GM23338 (cell line): Measurements from ENCODE around the gene APOBR. TPM values are rescaled to one million over a fixed set of nuclear protein-coding genes. Genes with fewer than 3 reads are reported as not detected.
A peak's percentile ranks its signal among the peaks of the same experiment; 100 is the strongest.
"Not testable (repeated sequence)": the region's sequence is repeated elsewhere in the genome, so short reads cannot be mapped to it uniquely, and the experiment has no call there.

Source experiments
- ATAC-seq: fragments of 200-7000 bp; cut with Tn5 transposase; 3 replicates; pipeline ENCODE4 v1.9.1; 2020
- DNase-seq: peaks from one replicate; pipeline ENCODE4 v3.0.0-alpha.2; 2015; ENCODE audit warnings: low spot score
- H2AFZ ChIP-seq: fragments of 200-600 bp; sonication (generic); 2 replicates; pipeline ENCODE4 v1.8.0; 2016; ENCODE audit warnings: antibody characterized with exemption, mild to moderate bottlenecking, moderate library complexity
- H3F3A ChIP-seq: fragments of 200-600 bp; sonication (generic); replicated peaks from 2 replicates; pipeline ENCODE4 v1.8.0; 2017; ENCODE audit warnings: antibody characterized with exemption, mixed run types, low read depth
- H3K27ac ChIP-seq: fragments of 200-600 bp; sonication (generic); 2 replicates; pipeline ENCODE4 v1.6.1; 2016; ENCODE audit warnings: low read depth
- H3K27me3 ChIP-seq: fragments of 200-600 bp; sonication (generic); 2 replicates; pipeline ENCODE4 v1.8.0; 2016; ENCODE audit warnings: mild to moderate bottlenecking, mixed run types, moderate library complexity; ENCODE audit not compliant: insufficient read depth
- H3K36me3 ChIP-seq: fragments of 200-600 bp; sonication (generic); 2 replicates; pipeline ENCODE4 v1.8.0; 2016; ENCODE audit warnings: mild to moderate bottlenecking; ENCODE audit not compliant: insufficient read depth
- H3K4me1 ChIP-seq: fragments of 200-600 bp; sonication (generic); 2 replicates; pipeline ENCODE4 v1.8.0; 2016; ENCODE audit warnings: mild to moderate bottlenecking, moderate library complexity; ENCODE audit not compliant: insufficient read depth
- H3K4me2 ChIP-seq: fragments of 200-600 bp; sonication (generic); 2 replicates; pipeline ENCODE4 v1.7.1; 2017; ENCODE audit warnings: mixed run types
- H3K4me3 ChIP-seq: fragments of 200-600 bp; sonication (generic); 2 replicates; pipeline ENCODE4 v1.6.1; 2016; ENCODE audit warnings: mixed run types
- H3K79me2 ChIP-seq: fragments of 200-600 bp; sonication (generic); replicated peaks from 2 replicates; pipeline ENCODE4 v1.8.0; 2017; ENCODE audit warnings: mild to moderate bottlenecking; ENCODE audit not compliant: insufficient read depth
- H3K9me2 ChIP-seq: fragments of 200-600 bp; sonication (generic); 2 replicates; pipeline ENCODE4 v1.8.0; 2017; ENCODE audit not compliant: insufficient read depth
- H4K20me1 ChIP-seq: fragments of 200-600 bp; sonication (generic); replicated peaks from 2 replicates; pipeline ENCODE4 v1.8.0; 2017; ENCODE audit warnings: mild to moderate bottlenecking; ENCODE audit not compliant: insufficient read depth
- H3K27ac Mint-ChIP-seq: 2 replicates; pipeline ENCODE4 v1.8.0; 2020; ENCODE audit warnings: inconsistent platforms, mild to moderate bottlenecking, moderate library complexity, mixed read lengths
- H3K27me3 Mint-ChIP-seq: 3 replicates; pipeline ENCODE4 v1.8.0; 2022; ENCODE audit warnings: low read depth, mild to moderate bottlenecking, moderate library complexity, mixed read lengths, inconsistent platforms; ENCODE audit not compliant: insufficient read depth, poor library complexity
- H3K36me3 Mint-ChIP-seq: 3 replicates; pipeline ENCODE4 v1.8.0; 2021; ENCODE audit warnings: low read depth, mild to moderate bottlenecking, inconsistent platforms, moderate library complexity, mixed read lengths
- H3K4me1 Mint-ChIP-seq: 3 replicates; pipeline ENCODE4 v1.8.0; 2020; ENCODE audit warnings: mild to moderate bottlenecking, inconsistent platforms, mixed read lengths
- H3K4me3 Mint-ChIP-seq: 3 replicates; pipeline ENCODE4 v1.8.0; 2021; ENCODE audit warnings: moderate library complexity, mild to moderate bottlenecking, inconsistent platforms, mixed read lengths
- H3K9me3 Mint-ChIP-seq: 3 replicates; pipeline ENCODE4 v1.8.0; 2020; ENCODE audit warnings: moderate library complexity, mild to moderate bottlenecking, inconsistent platforms, mixed read lengths
- ETS1 ChIP-seq: IDR thresholded peaks from 2 replicates; pipeline ENCODE4 v1.6.1; 2016; ENCODE audit warnings: antibody characterized with exemption
- EZH2phosphoT487 ChIP-seq: fragments of 200-600 bp; sonication (generic); IDR thresholded peaks from one replicate; pipeline ENCODE4 v1.8.1; 2018; ENCODE audit warnings: antibody characterized with exemption; ENCODE audit not compliant: unreplicated experiment
- JUNB ChIP-seq: IDR thresholded peaks from one replicate; pipeline ENCODE4 v1.6.1; 2016; ENCODE audit warnings: antibody characterized with exemption; ENCODE audit not compliant: unreplicated experiment
- NANOG ChIP-seq: IDR thresholded peaks from 2 replicates; pipeline ENCODE4 v1.6.1; 2016; ENCODE audit warnings: antibody characterized with exemption, borderline replicate concordance
- STAT1 ChIP-seq: IDR thresholded peaks from one replicate; pipeline ENCODE4 v1.6.1; 2016; ENCODE audit warnings: antibody characterized with exemption; ENCODE audit not compliant: unreplicated experiment
- polyA plus RNA-seq: library from polyadenylated mRNA; unstranded; fragments of >200 nt; fragmentation: Nextera tagmentation; extraction: Ambion mirVana; gene quantifications from 2 replicates; pipeline ENCODE4 v1.2.1, GENCODE V29; 2016
- total RNA-seq: library from RNA; depleted of rRNA; stranded (reverse); fragments of >200 nt; shearing (Covaris generic); gene quantifications from 2 replicates; pipeline ENCODE4 v1.2.3, GENCODE V29; 2014
- TF ChIP-seq, protein P1 (sequence below): IDR thresholded peaks from one replicate; pipeline ENCODE4 v1.6.1; 2018; ENCODE audit warnings: antibody characterized with exemption; ENCODE audit not compliant: unreplicated experiment
- TF ChIP-seq, protein P2 (sequence below), 2 experiments: fragments of 200-600 bp in 1 of 2; sonication (generic) in 1 of 2; conservative IDR thresholded peaks; 2 replicates each; pipeline versions ENCODE4 v1.5.1 to v1.6.1; 2016 to 2017; ENCODE audit warnings: antibody characterized with exemption in 2 of 2, low read depth in 2 of 2, mild to moderate bottlenecking in 2 of 2, moderate library complexity in 1 of 2

The APOBR gene
- total and polyA plus RNA-seq, 2 experiments from 2014 or later = 0.07 TPM; not detected in 1

DNA sequence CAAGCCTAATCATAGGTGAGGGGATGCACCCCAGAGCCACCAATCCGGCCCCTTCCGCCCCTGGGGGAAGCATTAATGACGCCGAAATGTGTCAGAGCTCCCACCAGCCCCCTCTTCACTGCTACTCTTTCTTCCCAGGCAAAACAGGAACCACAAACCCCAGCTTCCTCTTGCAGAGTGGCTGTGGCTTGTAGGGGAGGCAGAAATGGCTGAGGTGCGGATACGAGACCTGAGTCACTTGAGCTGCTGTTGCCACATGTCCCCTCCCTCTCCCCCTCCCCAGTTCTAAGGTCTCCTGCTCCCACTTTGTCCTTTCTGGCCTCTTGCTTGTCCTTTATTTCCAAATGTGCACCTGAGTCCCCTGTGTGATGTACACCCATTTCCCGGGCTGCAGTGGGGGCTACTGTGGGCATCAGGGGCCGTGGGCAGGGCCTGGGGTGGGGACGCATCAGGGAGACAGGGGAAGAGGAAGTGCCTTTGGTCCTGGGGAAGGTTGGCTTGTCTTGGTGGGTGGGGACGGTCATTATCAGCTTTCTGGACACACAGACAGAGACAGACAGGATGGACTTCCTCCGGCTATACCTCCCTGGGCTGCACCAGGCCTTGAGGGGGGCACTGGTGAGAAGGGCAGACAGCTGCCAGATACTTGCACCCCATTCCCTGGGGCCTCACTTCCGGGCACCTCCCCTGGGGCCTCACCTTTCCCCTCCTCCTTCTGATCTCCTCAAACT lies at the start of gene APOBR (continued):
- TF ChIP-seq ETS1 (no peak), JUNB (no peak), EZH2phosphoT487 (no peak)

DNA sequence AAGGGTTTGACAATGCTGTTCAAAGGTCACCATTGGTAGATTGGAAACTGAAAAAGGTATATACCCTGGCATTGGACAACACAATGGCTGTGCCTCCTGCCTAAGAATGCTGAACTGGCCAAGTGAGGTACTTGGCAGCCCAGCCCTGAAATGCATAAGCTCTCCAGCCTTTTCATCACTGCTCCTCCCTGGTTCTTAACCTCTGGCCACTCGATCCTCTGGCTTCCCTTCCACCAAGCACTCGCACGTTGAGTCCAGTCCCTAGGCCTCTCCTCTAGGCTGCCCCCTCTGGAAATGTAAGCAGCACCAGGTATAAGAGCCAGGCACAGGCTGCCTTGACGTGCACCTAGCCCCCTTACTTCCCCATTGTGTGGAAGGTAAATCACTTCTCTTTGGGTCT lies 48.1 kb upstream of the APOBR start:
- not testable (repeated sequence) for H3K9me3 Mint-ChIP-seq, H3K27ac Mint-ChIP-seq, H3F3A ChIP-seq, H4K20me1 ChIP-seq, H3K9me2 ChIP-seq, H3K27me3 Mint-ChIP-seq, H3K4me2 ChIP-seq, H3K79me2 ChIP-seq, H3K4me1 Mint-ChIP-seq, H2AFZ ChIP-seq, H3K4me3 ChIP-seq, H3K27ac ChIP-seq, H3K36me3 Mint-ChIP-seq, DNase-seq, H3K4me1 ChIP-seq, H3K36me3 ChIP-seq, H3K27me3 ChIP-seq, H3K4me3 Mint-ChIP-seq
- ATAC-seq = peak; percentile 91

GRCh38 chr16:28447081-28447480 lies 47.4 kb upstream of the APOBR start:
- H3K27me3 Mint-ChIP-seq, H3K9me2 ChIP-seq, H3F3A ChIP-seq, H3K4me1 Mint-ChIP-seq, H3K36me3 ChIP-seq, H3K79me2 ChIP-seq, H2AFZ ChIP-seq, H3K27ac ChIP-seq, H3K27ac Mint-ChIP-seq, H3K4me3 Mint-ChIP-seq, H4K20me1 ChIP-seq, H3K9me3 Mint-ChIP-seq, H3K4me2 ChIP-seq, H3K36me3 Mint-ChIP-seq, DNase-seq, ATAC-seq, H3K4me1 ChIP-seq, H3K4me3 ChIP-seq, H3K27me3 ChIP-seq: not testable (repeated sequence)

DNA sequence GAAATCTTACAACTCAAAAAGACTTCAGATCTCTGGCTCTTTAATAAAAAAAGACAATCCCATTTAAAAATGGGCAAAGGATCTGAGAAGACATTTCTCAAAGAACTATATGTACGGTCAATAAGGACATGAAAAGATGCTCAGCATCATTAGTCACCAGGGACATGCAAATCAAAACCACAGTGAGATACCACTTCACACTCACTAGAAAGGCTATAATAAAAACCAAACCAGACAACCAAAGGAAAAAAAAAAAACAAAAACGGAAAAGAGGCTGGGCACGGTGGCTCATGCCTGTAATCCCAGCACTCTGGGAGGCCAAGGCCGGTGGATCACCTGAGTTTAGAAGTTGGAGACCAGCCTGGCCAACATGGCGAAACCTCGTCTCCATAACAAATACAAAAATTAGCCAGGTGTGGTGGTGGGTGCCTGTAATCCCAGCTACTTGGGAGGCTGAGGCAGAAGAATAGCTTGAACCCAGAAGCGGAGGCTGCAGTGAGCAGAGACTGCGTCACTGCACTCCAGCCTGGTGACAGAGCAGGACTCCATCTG lies 20.7 kb upstream of the APOBR start:
- ATAC-seq = no peak
- H3K27ac ChIP-seq = no peak overlapping the region
- no peaks in the 10 kb centered on the region for H3K27me3 ChIP-seq
- no peak overlapping the region for H3K4me3 ChIP-seq
- no peak overlapping the region for H3K4me2 ChIP-seq
- Mint-ChIP-seq H3K4me3 (no peak overlapping the region), H3K27me3 (peaks cover 1% of the 10 kb centered on the region), H3K27ac (no peak overlapping the region), H3K36me3 (peaks cover 3% of the 10 kb centered on the region; the same call in 2 of the 3 replicates), H3K9me3 (no peaks in the 10 kb centered on the region), H3K4me1 (no peaks in the 10 kb centered on the region; the same call in 2 of the 3 replicates)
- H3K36me3 ChIP-seq = no peaks in the 10 kb centered on the region
- no peaks in the 10 kb centered on the region for H3K4me1 ChIP-seq
- no peak for DNase-seq
- H3K79me2 ChIP-seq = no peaks in the 10 kb centered on the region
- no peaks in the 10 kb centered on the region for H3F3A ChIP-seq
- no peaks in the 10 kb centered on the region for H4K20me1 ChIP-seq
- H3K9me2 ChIP-seq = no peaks in the 10 kb centered on the region
- no peak overlapping the region for H2AFZ ChIP-seq
- TF ChIP-seq, protein P1, sequence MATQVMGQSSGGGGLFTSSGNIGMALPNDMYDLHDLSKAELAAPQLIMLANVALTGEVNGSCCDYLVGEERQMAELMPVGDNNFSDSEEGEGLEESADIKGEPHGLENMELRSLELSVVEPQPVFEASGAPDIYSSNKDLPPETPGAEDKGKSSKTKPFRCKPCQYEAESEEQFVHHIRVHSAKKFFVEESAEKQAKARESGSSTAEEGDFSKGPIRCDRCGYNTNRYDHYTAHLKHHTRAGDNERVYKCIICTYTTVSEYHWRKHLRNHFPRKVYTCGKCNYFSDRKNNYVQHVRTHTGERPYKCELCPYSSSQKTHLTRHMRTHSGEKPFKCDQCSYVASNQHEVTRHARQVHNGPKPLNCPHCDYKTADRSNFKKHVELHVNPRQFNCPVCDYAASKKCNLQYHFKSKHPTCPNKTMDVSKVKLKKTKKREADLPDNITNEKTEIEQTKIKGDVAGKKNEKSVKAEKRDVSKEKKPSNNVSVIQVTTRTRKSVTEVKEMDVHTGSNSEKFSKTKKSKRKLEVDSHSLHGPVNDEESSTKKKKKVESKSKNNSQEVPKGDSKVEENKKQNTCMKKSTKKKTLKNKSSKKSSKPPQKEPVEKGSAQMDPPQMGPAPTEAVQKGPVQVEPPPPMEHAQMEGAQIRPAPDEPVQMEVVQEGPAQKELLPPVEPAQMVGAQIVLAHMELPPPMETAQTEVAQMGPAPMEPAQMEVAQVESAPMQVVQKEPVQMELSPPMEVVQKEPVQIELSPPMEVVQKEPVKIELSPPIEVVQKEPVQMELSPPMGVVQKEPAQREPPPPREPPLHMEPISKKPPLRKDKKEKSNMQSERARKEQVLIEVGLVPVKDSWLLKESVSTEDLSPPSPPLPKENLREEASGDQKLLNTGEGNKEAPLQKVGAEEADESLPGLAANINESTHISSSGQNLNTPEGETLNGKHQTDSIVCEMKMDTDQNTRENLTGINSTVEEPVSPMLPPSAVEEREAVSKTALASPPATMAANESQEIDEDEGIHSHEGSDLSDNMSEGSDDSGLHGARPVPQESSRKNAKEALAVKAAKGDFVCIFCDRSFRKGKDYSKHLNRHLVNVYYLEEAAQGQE = no peak
- TF ChIP-seq STAT1 (no peak), NANOG (no peak), ETS1 (no peak)
- TF ChIP-seq, protein P2, sequence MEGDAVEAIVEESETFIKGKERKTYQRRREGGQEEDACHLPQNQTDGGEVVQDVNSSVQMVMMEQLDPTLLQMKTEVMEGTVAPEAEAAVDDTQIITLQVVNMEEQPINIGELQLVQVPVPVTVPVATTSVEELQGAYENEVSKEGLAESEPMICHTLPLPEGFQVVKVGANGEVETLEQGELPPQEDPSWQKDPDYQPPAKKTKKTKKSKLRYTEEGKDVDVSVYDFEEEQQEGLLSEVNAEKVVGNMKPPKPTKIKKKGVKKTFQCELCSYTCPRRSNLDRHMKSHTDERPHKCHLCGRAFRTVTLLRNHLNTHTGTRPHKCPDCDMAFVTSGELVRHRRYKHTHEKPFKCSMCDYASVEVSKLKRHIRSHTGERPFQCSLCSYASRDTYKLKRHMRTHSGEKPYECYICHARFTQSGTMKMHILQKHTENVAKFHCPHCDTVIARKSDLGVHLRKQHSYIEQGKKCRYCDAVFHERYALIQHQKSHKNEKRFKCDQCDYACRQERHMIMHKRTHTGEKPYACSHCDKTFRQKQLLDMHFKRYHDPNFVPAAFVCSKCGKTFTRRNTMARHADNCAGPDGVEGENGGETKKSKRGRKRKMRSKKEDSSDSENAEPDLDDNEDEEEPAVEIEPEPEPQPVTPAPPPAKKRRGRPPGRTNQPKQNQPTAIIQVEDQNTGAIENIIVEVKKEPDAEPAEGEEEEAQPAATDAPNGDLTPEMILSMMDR (conservative IDR thresholded peaks at IDR 0.05; ENCODE audit: low read depth in 2 of 2) = no peak
